Measurements from ENCODE around the gene PPA2. TPM values are rescaled to one million over a fixed set of nuclear protein-coding genes. Genes with fewer than 3 reads are reported as not detected.
A peak's percentile ranks its signal among the peaks of the same experiment; 100 is the strongest.

PPA2 gene
- total RNA-seq, 1 experiment from 2014 or later, result 165 TPM

DNA sequence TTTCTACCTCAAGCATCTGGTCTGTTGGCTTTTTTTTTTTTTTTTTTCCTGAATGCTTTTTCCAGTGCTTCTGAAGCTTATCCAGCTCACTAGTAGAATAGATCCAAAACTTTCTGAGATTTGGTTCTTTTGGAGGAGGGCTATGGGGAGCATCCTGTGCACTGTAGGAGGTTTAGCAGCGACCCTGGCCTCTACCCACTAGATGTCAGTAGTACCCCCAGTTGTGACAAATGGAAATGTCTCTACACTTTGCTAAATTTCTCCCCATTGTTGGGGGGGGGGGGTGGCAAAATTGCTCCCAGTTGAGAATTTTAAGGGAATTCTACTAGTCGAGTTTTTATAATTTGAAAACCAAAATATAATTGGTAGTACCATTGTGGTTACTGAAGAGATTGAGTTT, 23.0 kb upstream of the PPA2 start:
- BruUV-seq (replicated peaks), result no TSS peak
- DNase-seq (ENCODE audit: unreplicated experiment), result peak; percentile 22
- intact Hi-C loops (cut with micrococcal nuclease), result no loop called here
- no peaks in the 10 kb centered on the region for H3K4me1 Mint-ChIP-seq (ENCODE audit: insufficient read depth, unreplicated experiment)
- H3K27me3 Mint-ChIP-seq (ENCODE audit: insufficient read depth, unreplicated experiment), result no peaks in the 10 kb centered on the region
- no peak overlapping the region for H3K4me3 Mint-ChIP-seq (ENCODE audit: unreplicated experiment)
- TF ChIP-seq, protein P1, sequence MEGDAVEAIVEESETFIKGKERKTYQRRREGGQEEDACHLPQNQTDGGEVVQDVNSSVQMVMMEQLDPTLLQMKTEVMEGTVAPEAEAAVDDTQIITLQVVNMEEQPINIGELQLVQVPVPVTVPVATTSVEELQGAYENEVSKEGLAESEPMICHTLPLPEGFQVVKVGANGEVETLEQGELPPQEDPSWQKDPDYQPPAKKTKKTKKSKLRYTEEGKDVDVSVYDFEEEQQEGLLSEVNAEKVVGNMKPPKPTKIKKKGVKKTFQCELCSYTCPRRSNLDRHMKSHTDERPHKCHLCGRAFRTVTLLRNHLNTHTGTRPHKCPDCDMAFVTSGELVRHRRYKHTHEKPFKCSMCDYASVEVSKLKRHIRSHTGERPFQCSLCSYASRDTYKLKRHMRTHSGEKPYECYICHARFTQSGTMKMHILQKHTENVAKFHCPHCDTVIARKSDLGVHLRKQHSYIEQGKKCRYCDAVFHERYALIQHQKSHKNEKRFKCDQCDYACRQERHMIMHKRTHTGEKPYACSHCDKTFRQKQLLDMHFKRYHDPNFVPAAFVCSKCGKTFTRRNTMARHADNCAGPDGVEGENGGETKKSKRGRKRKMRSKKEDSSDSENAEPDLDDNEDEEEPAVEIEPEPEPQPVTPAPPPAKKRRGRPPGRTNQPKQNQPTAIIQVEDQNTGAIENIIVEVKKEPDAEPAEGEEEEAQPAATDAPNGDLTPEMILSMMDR (IDR thresholded peaks at IDR 0.05; ENCODE audit: unreplicated experiment), result no peak
- CTCF ChIA-PET, result interaction anchor here (0.6 to 1.3 kb wide), 9 partner anchors 16 to 704 kb away, joined by 3 to 6 read pairs (median 3); no protein-coding TSS in a partner anchor
- no peaks in the 10 kb centered on the region for H3K9me3 Mint-ChIP-seq (ENCODE audit: unreplicated experiment)
- POLR2A ChIA-PET, result no interaction called here
- H3K36me3 Mint-ChIP-seq (ENCODE audit: insufficient read depth, unreplicated experiment), result no peaks in the 10 kb centered on the region
- H3K27ac Mint-ChIP-seq (ENCODE audit: low read depth, unreplicated experiment), result no peak overlapping the region

DNA sequence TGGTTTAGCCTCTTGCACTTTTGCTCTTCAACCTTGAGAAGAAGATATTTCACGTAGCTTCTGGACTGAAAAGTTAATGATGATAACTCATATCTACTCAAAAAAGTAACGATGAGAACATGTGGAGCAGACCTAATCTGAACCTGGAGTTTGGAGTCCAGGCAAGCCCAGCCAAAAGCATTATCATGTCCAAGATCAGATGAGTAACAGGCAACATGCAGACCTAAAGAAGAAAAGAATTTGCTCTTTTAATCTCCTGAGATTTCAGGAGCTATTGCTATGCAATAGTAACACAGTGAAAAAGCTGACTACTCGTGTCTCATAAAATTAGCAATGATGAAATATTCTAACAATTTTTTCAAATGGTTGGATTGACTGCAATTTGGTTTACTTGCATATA, 21.8 kb upstream of the PPA2 start:
- no TSS peak for BruUV-seq (replicated peaks)
- intact Hi-C loops (cut with micrococcal nuclease), result no loop called here
- Mint-ChIP-seq H3K9me3 (ENCODE audit: unreplicated experiment) (no peaks in the 10 kb centered on the region), H3K4me1 (ENCODE audit: insufficient read depth, unreplicated experiment) (no peaks in the 10 kb centered on the region), H3K4me3 (ENCODE audit: unreplicated experiment) (no peak overlapping the region), H3K27ac (ENCODE audit: low read depth, unreplicated experiment) (no peak overlapping the region), H3K36me3 (ENCODE audit: insufficient read depth, unreplicated experiment) (no peaks in the 10 kb centered on the region), H3K27me3 (ENCODE audit: insufficient read depth, unreplicated experiment) (no peaks in the 10 kb centered on the region)
- TF ChIP-seq, protein P1 (IDR thresholded peaks at IDR 0.05; ENCODE audit: unreplicated experiment), result no peak
- no peak for DNase-seq (ENCODE audit: unreplicated experiment)
- ChIA-PET CTCF (interaction anchor here (1.4 to 1.5 kb wide), 2 partner anchors 21 to 25 kb away, joined by 5 to 9 read pairs; partner anchors contain the start of gene PPA2), POLR2A (interaction anchor here (0.7 to 1.0 kb wide), 2 partner anchors 20 to 108 kb away, joined by 3 read pairs; no protein-coding TSS in a partner anchor)

DNA sequence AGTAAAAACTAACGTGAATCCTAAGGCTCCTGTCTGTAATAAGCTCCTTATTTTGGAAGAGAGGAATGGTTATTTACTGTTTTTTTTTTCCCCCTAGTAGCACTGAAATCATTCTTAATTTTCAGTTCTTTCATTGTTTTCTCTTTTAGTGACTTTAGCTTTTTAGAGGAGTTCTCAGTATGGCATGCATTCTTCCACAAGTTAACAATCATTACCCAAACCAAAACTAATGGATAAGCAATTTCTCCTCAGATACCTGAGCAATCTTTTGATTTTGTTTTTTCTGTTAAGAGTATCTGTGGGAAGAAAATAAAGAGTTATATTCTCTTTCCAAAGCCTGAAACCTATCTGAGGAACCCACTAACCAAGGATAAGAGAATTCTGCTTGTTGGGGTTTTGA, 16.7 kb upstream of the PPA2 start:
- DNase-seq (ENCODE audit: unreplicated experiment), result no peak
- Mint-ChIP-seq H3K27ac (ENCODE audit: low read depth, unreplicated experiment) (no peak overlapping the region), H3K4me1 (ENCODE audit: insufficient read depth, unreplicated experiment) (no peaks in the 10 kb centered on the region), H3K4me3 (ENCODE audit: unreplicated experiment) (no peak overlapping the region), H3K9me3 (ENCODE audit: unreplicated experiment) (no peaks in the 10 kb centered on the region), H3K36me3 (ENCODE audit: insufficient read depth, unreplicated experiment) (no peaks in the 10 kb centered on the region), H3K27me3 (ENCODE audit: insufficient read depth, unreplicated experiment) (no peaks in the 10 kb centered on the region)
- intact Hi-C loops (cut with micrococcal nuclease), result no loop called here
- TF ChIP-seq, protein P1 (IDR thresholded peaks at IDR 0.05; ENCODE audit: unreplicated experiment), result no peak
- ChIA-PET CTCF (interaction anchor here (0.6 kb wide), 2 partner anchors 35 to 228 kb away, joined by 3 to 4 read pairs; no protein-coding TSS in a partner anchor), POLR2A (no interaction called here)
- no TSS peak for BruUV-seq (replicated peaks)

DNA sequence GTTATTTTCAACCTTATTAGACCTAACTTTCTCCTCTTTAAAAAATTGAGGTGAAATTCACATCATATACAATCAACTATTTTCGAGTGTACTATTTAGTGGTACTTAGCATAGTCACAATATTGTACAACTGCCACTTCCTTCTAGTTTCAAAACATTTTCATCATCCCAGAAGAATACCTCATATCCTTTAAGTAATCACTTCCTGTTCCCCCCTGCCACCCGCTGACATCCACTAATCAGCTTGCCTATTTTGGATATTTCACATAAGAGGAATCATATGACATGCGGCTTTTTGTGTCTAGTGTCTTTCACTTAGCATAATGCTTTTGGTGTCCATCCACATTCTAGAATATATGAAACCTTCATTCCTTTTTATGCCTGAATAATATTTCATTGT, 10.0 kb upstream of the PPA2 start:
- no TSS peak for BruUV-seq (replicated peaks)
- no peaks in the 10 kb centered on the region for H3K4me1 Mint-ChIP-seq (ENCODE audit: insufficient read depth, unreplicated experiment)

More for the DNA sequence above, 10.0 kb upstream of the PPA2 start:
- no peak for DNase-seq (ENCODE audit: unreplicated experiment)
- no peaks in the 10 kb centered on the region for H3K27me3 Mint-ChIP-seq (ENCODE audit: insufficient read depth, unreplicated experiment)
- intact Hi-C loops (cut with micrococcal nuclease), result no loop called here
- H3K9me3 Mint-ChIP-seq (ENCODE audit: unreplicated experiment), result no peaks in the 10 kb centered on the region
- H3K36me3 Mint-ChIP-seq (ENCODE audit: insufficient read depth, unreplicated experiment), result no peaks in the 10 kb centered on the region
- CTCF ChIA-PET, result interaction anchor here (2.2 kb wide), 1 partner anchor 10 kb away, joined by 9 read pairs; the partner anchor contains the start of gene PPA2
- no peak overlapping the region for H3K4me3 Mint-ChIP-seq (ENCODE audit: unreplicated experiment)
- TF ChIP-seq, protein P1 (IDR thresholded peaks at IDR 0.05; ENCODE audit: unreplicated experiment), result no peak
- no peak overlapping the region for H3K27ac Mint-ChIP-seq (ENCODE audit: low read depth, unreplicated experiment)
- POLR2A ChIA-PET, result interaction anchor here (0.7 to 1.3 kb wide), 2 partner anchors 10 to 591 kb away, joined by 3 to 7 read pairs; partner anchors contain the start of gene PPA2

All from MCF 10A (cell line).